ENCODE results near the gene OTULIN. TPM values are rescaled to one million over a fixed set of nuclear protein-coding genes. Genes with fewer than 3 reads are reported as not detected.

Gene OTULIN
- polyA plus RNA-seq, 1 of the 3 experiments (the other 2 are of a cell fraction): 6.6 TPM

GRCh38 chr5:14669975-14670374 is 5.5 kb downstream of the OTULIN start:
- ChIA-PET POLR2A (no interaction called here), CTCF (interaction anchor here (0.6 to 1.2 kb wide), 4 partner anchors 16 to 526 kb away, joined by 3 to 4 read pairs (median 4); no protein-coding TSS in a partner anchor)
- H3K36me3 ChIP-seq (replicated peaks in 1 of 2; ENCODE audit: control insufficient read depth in 1 of 2, insufficient read depth in 2 of 2, low read length in 1 of 2): peaks cover 10 to 13% of the 10 kb centered on the region in 2 experiments
- H3F3A ChIP-seq (replicated peaks; ENCODE audit: insufficient read depth): no peaks in the 10 kb centered on the region
- no peak overlapping the region for H3K27ac ChIP-seq (ENCODE audit: low read depth in 2 of 2, low read length in 1 of 2)
- H3K9me2 ChIP-seq: no peaks in the 10 kb centered on the region
- peaks cover 14 to 31% of the 10 kb centered on the region in 2 experiments; a peak in 3 of 4 replicates for H3K4me1 ChIP-seq (ENCODE audit: control insufficient read depth in 1 of 2, insufficient read depth in 2 of 2, low read depth in 1 of 2, low read length in 1 of 2)
- 90% methylated on average over 1 of the region's 1 CpG for WGBS (ENCODE audit: low lambda C conversion rate)
- no peak overlapping the region for H3K4me3 ChIP-seq (ENCODE audit: low read depth in 2 of 2, low read length in 1 of 2)
- no peak overlapping the region for H3K4me2 ChIP-seq
- DNase-seq: no peak
- peaks cover 80% of the 10 kb centered on the region for H4K20me1 ChIP-seq (ENCODE audit: insufficient read depth)
- TF ChIP-seq FOSL2 (IDR thresholded peaks at IDR 0.05; ENCODE audit: borderline replicate concordance, low read depth) (no peak), MXI1 (IDR thresholded peaks at IDR 0.05; ENCODE audit: low read depth, low read length) (no peak), POLR2AphosphoS5 (IDR thresholded peaks at IDR 0.05; ENCODE audit: low read depth, low read length) (no peak), GABPA (IDR thresholded peaks at IDR 0.05; ENCODE audit: low read depth) (no peak), REST (IDR thresholded peaks at IDR 0.05; ENCODE audit: low read depth, low read length) (no peak), MAX (IDR thresholded peaks at IDR 0.05; ENCODE audit: low read depth) (no peak), TCF12 (IDR thresholded peaks at IDR 0.05) (no peak), SMC3 (IDR thresholded peaks at IDR 0.05; ENCODE audit: low read depth, low read length) (no peak), EP300 (IDR thresholded peaks at IDR 0.05; ENCODE audit: borderline replicate concordance in 1 of 2, low read depth in 1 of 2, low read length in 1 of 2) (no peak), USF1 (IDR thresholded peaks at IDR 0.05; ENCODE audit: borderline replicate concordance, low read depth) (no peak), MEF2A (IDR thresholded peaks at IDR 0.05; ENCODE audit: borderline replicate concordance, low read depth) (no peak), YY1 (IDR thresholded peaks at IDR 0.05; ENCODE audit: low read depth) (no peak), NRF1 (IDR thresholded peaks at IDR 0.05; ENCODE audit: low read depth, low read length) (no peak)
- TF ChIP-seq, protein P1, sequence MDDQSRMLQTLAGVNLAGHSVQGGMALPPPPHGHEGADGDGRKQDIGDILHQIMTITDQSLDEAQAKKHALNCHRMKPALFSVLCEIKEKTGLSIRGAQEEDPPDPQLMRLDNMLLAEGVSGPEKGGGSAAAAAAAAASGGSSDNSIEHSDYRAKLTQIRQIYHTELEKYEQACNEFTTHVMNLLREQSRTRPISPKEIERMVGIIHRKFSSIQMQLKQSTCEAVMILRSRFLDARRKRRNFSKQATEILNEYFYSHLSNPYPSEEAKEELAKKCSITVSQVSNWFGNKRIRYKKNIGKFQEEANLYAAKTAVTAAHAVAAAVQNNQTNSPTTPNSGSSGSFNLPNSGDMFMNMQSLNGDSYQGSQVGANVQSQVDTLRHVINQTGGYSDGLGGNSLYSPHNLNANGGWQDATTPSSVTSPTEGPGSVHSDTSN (IDR thresholded peaks at IDR 0.05): no peak
- TF ChIP-seq, protein P2, sequence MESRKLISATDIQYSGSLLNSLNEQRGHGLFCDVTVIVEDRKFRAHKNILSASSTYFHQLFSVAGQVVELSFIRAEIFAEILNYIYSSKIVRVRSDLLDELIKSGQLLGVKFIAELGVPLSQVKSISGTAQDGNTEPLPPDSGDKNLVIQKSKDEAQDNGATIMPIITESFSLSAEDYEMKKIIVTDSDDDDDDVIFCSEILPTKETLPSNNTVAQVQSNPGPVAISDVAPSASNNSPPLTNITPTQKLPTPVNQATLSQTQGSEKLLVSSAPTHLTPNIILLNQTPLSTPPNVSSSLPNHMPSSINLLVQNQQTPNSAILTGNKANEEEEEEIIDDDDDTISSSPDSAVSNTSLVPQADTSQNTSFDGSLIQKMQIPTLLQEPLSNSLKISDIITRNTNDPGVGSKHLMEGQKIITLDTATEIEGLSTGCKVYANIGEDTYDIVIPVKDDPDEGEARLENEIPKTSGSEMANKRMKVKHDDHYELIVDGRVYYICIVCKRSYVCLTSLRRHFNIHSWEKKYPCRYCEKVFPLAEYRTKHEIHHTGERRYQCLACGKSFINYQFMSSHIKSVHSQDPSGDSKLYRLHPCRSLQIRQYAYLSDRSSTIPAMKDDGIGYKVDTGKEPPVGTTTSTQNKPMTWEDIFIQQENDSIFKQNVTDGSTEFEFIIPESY (IDR thresholded peaks at IDR 0.05; ENCODE audit: borderline replicate concordance, low read depth): no peak
- TF ChIP-seq, protein P3, sequence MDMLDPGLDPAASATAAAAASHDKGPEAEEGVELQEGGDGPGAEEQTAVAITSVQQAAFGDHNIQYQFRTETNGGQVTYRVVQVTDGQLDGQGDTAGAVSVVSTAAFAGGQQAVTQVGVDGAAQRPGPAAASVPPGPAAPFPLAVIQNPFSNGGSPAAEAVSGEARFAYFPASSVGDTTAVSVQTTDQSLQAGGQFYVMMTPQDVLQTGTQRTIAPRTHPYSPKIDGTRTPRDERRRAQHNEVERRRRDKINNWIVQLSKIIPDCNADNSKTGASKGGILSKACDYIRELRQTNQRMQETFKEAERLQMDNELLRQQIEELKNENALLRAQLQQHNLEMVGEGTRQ (IDR thresholded peaks at IDR 0.05; ENCODE audit: borderline replicate concordance, low read depth, low read length): no peak
- TF ChIP-seq, protein P4, sequence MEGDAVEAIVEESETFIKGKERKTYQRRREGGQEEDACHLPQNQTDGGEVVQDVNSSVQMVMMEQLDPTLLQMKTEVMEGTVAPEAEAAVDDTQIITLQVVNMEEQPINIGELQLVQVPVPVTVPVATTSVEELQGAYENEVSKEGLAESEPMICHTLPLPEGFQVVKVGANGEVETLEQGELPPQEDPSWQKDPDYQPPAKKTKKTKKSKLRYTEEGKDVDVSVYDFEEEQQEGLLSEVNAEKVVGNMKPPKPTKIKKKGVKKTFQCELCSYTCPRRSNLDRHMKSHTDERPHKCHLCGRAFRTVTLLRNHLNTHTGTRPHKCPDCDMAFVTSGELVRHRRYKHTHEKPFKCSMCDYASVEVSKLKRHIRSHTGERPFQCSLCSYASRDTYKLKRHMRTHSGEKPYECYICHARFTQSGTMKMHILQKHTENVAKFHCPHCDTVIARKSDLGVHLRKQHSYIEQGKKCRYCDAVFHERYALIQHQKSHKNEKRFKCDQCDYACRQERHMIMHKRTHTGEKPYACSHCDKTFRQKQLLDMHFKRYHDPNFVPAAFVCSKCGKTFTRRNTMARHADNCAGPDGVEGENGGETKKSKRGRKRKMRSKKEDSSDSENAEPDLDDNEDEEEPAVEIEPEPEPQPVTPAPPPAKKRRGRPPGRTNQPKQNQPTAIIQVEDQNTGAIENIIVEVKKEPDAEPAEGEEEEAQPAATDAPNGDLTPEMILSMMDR (IDR thresholded peaks at IDR 0.05): no peak
- TF ChIP-seq, protein P5, sequence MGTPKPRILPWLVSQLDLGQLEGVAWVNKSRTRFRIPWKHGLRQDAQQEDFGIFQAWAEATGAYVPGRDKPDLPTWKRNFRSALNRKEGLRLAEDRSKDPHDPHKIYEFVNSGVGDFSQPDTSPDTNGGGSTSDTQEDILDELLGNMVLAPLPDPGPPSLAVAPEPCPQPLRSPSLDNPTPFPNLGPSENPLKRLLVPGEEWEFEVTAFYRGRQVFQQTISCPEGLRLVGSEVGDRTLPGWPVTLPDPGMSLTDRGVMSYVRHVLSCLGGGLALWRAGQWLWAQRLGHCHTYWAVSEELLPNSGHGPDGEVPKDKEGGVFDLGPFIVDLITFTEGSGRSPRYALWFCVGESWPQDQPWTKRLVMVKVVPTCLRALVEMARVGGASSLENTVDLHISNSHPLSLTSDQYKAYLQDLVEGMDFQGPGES (IDR thresholded peaks at IDR 0.05; ENCODE audit: low read depth, low read length): no peak
- H3K27me3 ChIP-seq (ENCODE audit: insufficient read depth): no peaks in the 10 kb centered on the region
- H3K9me3 ChIP-seq: no peaks in the 10 kb centered on the region
- H3K9ac ChIP-seq: no peak overlapping the region
- no peak overlapping the region for H2AFZ ChIP-seq (ENCODE audit: low read depth)
- H3K79me2 ChIP-seq (ENCODE audit: insufficient read depth): peaks cover 100% of the 10 kb centered on the region

All from SK-N-SH (cell line).